HepG2 (cell line): Measurements from ENCODE around the gene NR2F1. TPM values are rescaled to one million over a fixed set of nuclear protein-coding genes. Genes with fewer than 3 reads are reported as not detected.
A peak's percentile ranks its signal among the peaks of the same experiment; 100 is the strongest.

Experiments
- BRCA1 ChIP-seq: sonication (generic); formaldehyde crosslinking; IDR thresholded peaks from 2 replicates; pipeline ENCODE4 v1.4.0; 2020; ENCODE audit warnings: missing genetic modification reagents
- ZFP36L1 ChIP-seq: sonication (generic); formaldehyde crosslinking; IDR thresholded peaks from 2 replicates; pipeline ENCODE4 v1.8.0; 2022; ENCODE audit warnings: mild to moderate bottlenecking, missing genetic modification reagents, moderate library complexity
- ZNF101 ChIP-seq: sonication (generic); formaldehyde crosslinking; IDR thresholded peaks from 2 replicates; pipeline ENCODE4 v1.4.0; 2020; ENCODE audit warnings: mild to moderate bottlenecking, low read depth, missing genetic modification reagents, borderline replicate concordance
- ZNF503 ChIP-seq: sonication (generic); formaldehyde crosslinking; IDR thresholded peaks from 2 replicates; pipeline ENCODE4 v1.4.0; 2020; ENCODE audit warnings: missing genetic modification reagents
- ZNF552 ChIP-seq: sonication (generic); formaldehyde crosslinking; IDR thresholded peaks from 2 replicates; pipeline ENCODE4 v1.9.0; 2022; ENCODE audit warnings: missing genetic modification reagents, mild to moderate bottlenecking, borderline replicate concordance
- polyA plus RNA-seq, 8 experiments: library from polyadenylated mRNA; depleted of rRNA in 3 of 8; stranded (reverse) in 7 of 8; unstranded in 1 of 8; fragments of >200 nt; fragmentation: Illumina TruSeq in 4 of 8; extraction: Trizol in 4 of 8; gene quantifications; 2 replicates each; pipeline versions ENCODE4 v1.2.1 to v1.2.3, GENCODE V29; 2011 to 2016; ENCODE audit warnings: low read depth in 4 of 8, missing spikeins in 1 of 8, mixed read lengths in 1 of 8; ENCODE audit not compliant: insufficient read depth in 1 of 8
- total RNA-seq, 5 experiments: library from RNA; depleted of rRNA; stranded (reverse); fragments of >200 nt; fragmentation: Illumina TruSeq; extraction: Trizol; gene quantifications; 2 replicates each; pipeline ENCODE4 v1.2.3, GENCODE V29; 2016; ENCODE audit warnings: low read depth in 1 of 5
- TF ChIP-seq, protein P1 (sequence below): sonication (generic); formaldehyde crosslinking; IDR thresholded peaks from one replicate; pipeline ENCODE4 v1.5.1; 2020; ENCODE audit warnings: mild to moderate bottlenecking, missing genetic modification reagents; ENCODE audit errors: not compliant biosample characterization
- TF ChIP-seq, protein P2 (sequence below): sonication (generic); formaldehyde crosslinking; IDR thresholded peaks from 2 replicates; pipeline ENCODE4 v1.4.0; 2020; ENCODE audit warnings: mild to moderate bottlenecking, missing genetic modification reagents
- TF ChIP-seq, protein P3 (sequence below): IDR thresholded peaks from 2 replicates; pipeline ENCODE4 v1.6.1; 2012; ENCODE audit warnings: inconsistent platforms
- TF ChIP-seq, protein P4 (sequence below): sonication (generic); formaldehyde crosslinking; IDR thresholded peaks from 2 replicates; pipeline ENCODE4 v1.5.0; 2020; ENCODE audit warnings: missing genetic modification reagents
- TF ChIP-seq, protein P5 (sequence below): sonication (generic); formaldehyde crosslinking; conservative IDR thresholded peaks from 2 replicates; pipeline ENCODE4 v1.8.0; 2022; ENCODE audit warnings: mild to moderate bottlenecking, moderate library complexity, missing genetic modification reagents

Gene NR2F1
- total and polyA plus RNA-seq, 2 of the 13 experiments (the other 11 are each of a cell fraction or from before 2014, with no cell fraction given), result 17.1 to 59.7 TPM

DNA sequence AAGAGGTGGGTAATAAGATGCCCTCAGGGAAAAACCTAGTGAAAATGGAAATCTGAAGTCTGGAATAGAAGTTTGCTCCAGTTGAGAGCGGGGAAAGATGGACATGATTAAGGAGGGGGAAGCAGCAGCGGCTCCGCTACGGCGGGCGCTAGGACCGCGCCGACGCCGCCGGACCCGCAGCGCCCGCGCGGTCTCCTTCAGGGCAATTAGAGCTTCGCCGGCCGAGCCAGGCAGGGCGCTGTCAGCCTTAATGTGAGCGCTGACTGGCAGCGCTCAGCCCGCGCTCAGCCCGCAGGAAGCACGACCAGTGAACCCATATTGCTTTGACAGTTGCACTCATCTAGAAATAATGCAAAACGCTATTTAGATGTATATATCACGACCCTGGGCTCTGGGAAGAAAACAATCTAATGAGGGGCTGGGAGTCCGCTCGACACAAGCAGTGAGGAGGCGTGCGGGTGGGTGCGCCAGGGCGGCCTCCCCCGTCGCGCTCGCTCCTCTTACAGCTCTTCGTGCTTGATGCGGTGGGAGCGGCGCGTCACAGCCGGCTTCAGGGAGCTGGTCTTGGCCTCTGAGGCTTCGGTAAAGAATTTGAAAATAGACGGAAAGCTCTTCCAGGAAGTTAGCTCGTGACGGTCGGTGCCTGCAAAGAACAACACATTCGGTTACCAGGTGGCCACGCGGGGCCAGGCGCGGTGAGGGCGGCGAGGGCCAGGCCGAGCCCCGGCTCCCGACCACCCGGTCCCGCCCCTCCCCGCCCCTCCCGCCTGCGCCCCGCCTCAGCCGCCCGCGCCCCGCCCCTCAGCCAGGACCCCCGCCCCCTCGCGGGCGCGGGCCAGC lies 37.7 kb downstream of the NR2F1 start (continued):
- TF ChIP-seq ZNF503 (CRISPR knock-in tag) (no peak), ZFP36L1 (CRISPR knock-in tag) (no peak), ZNF552 (CRISPR knock-in tag) (no peak), ZNF101 (CRISPR knock-in tag) (no peak), BRCA1 (CRISPR knock-in tag) (no peak)
- TF ChIP-seq, protein P1, sequence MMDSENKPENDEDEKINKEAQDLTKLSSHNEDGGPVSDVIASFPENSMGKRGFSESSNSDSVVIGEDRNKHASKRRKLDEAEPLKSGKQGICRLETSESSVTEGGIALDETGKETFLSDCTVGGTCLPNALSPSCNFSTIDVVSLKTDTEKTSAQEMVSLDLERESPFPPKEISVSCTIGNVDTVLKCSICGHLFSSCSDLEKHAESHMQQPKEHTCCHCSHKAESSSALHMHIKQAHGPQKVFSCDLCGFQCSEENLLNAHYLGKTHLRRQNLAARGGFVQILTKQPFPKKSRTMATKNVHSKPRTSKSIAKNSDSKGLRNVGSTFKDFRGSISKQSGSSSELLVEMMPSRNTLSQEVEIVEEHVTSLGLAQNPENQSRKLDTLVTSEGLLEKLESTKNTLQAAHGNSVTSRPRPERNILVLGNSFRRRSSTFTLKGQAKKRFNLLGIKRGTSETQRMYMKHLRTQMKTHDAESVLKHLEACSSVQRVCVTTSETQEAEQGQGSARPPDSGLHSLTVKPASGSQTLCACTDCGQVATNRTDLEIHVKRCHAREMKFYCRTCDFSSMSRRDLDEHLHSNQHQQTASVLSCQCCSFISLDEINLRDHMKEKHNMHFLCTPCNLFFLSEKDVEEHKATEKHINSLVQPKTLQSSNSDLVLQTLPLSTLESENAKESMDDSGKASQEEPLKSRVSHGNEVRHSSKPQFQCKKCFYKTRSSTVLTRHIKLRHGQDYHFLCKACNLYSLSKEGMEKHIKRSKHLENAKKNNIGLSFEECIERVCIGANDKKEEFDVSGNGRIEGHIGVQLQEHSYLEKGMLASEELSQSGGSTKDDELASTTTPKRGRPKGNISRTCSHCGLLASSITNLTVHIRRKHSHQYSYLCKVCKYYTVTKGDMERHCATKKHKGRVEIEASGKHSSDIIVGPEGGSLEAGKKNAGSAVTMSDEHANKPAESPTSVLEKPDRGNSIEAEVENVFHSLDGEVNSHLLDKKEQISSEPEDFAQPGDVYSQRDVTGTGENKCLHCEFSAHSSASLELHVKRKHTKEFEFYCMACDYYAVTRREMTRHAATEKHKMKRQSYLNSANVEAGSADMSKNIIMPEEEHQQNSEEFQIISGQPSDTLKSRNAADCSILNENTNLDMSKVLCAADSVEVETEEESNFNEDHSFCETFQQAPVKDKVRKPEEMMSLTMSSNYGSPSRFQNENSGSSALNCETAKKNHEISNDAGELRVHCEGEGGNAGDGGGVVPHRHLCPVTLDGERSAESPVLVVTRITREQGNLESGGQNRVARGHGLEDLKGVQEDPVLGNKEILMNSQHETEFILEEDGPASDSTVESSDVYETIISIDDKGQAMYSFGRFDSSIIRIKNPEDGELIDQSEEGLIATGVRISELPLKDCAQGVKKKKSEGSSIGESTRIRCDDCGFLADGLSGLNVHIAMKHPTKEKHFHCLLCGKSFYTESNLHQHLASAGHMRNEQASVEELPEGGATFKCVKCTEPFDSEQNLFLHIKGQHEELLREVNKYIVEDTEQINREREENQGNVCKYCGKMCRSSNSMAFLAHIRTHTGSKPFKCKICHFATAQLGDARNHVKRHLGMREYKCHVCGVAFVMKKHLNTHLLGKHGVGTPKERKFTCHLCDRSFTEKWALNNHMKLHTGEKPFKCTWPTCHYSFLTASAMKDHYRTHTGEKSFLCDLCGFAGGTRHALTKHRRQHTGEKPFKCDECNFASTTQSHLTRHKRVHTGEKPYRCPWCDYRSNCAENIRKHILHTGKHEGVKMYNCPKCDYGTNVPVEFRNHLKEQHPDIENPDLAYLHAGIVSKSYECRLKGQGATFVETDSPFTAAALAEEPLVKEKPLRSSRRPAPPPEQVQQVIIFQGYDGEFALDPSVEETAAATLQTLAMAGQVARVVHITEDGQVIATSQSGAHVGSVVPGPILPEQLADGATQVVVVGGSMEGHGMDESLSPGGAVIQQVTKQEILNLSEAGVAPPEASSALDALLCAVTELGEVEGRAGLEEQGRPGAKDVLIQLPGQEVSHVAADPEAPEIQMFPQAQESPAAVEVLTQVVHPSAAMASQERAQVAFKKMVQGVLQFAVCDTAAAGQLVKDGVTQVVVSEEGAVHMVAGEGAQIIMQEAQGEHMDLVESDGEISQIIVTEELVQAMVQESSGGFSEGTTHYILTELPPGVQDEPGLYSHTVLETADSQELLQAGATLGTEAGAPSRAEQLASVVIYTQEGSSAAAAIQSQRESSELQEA (CRISPR knock-in tag), result peak; percentile 32
- TF ChIP-seq, protein P2, sequence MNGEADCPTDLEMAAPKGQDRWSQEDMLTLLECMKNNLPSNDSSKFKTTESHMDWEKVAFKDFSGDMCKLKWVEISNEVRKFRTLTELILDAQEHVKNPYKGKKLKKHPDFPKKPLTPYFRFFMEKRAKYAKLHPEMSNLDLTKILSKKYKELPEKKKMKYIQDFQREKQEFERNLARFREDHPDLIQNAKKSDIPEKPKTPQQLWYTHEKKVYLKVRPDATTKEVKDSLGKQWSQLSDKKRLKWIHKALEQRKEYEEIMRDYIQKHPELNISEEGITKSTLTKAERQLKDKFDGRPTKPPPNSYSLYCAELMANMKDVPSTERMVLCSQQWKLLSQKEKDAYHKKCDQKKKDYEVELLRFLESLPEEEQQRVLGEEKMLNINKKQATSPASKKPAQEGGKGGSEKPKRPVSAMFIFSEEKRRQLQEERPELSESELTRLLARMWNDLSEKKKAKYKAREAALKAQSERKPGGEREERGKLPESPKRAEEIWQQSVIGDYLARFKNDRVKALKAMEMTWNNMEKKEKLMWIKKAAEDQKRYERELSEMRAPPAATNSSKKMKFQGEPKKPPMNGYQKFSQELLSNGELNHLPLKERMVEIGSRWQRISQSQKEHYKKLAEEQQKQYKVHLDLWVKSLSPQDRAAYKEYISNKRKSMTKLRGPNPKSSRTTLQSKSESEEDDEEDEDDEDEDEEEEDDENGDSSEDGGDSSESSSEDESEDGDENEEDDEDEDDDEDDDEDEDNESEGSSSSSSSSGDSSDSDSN (CRISPR knock-in tag), result no peak
- TF ChIP-seq, protein P3, sequence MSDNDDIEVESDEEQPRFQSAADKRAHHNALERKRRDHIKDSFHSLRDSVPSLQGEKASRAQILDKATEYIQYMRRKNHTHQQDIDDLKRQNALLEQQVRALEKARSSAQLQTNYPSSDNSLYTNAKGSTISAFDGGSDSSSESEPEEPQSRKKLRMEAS, result peak; percentile 47; the same call in 1 of the 2 replicates
- TF ChIP-seq, protein P4, sequence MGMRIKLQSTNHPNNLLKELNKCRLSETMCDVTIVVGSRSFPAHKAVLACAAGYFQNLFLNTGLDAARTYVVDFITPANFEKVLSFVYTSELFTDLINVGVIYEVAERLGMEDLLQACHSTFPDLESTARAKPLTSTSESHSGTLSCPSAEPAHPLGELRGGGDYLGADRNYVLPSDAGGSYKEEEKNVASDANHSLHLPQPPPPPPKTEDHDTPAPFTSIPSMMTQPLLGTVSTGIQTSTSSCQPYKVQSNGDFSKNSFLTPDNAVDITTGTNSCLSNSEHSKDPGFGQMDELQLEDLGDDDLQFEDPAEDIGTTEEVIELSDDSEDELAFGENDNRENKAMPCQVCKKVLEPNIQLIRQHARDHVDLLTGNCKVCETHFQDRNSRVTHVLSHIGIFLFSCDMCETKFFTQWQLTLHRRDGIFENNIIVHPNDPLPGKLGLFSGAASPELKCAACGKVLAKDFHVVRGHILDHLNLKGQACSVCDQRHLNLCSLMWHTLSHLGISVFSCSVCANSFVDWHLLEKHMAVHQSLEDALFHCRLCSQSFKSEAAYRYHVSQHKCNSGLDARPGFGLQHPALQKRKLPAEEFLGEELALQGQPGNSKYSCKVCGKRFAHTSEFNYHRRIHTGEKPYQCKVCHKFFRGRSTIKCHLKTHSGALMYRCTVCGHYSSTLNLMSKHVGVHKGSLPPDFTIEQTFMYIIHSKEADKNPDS, result no peak
- TF ChIP-seq, protein P5, sequence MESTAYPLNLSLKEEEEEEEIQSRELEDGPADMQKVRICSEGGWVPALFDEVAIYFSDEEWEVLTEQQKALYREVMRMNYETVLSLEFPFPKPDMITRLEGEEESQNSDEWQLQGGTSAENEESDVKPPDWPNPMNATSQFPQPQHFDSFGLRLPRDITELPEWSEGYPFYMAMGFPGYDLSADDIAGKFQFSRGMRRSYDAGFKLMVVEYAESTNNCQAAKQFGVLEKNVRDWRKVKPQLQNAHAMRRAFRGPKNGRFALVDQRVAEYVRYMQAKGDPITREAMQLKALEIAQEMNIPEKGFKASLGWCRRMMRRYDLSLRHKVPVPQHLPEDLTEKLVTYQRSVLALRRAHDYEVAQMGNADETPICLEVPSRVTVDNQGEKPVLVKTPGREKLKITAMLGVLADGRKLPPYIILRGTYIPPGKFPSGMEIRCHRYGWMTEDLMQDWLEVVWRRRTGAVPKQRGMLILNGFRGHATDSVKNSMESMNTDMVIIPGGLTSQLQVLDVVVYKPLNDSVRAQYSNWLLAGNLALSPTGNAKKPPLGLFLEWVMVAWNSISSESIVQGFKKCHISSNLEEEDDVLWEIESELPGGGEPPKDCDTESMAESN (CRISPR knock-in tag), result 0 out of 2 replicates have a peak, but pooled peaks have one; percentile 50
